HG02571 (cell line): Measurements from ENCODE around the gene HOMER1.

Source experiments
- ATAC-seq: cut with Tn5 transposase; IDR thresholded peaks from one replicate; pipeline ENCODE4 v1.9.1; 2021; ENCODE audit warnings: mild to moderate bottlenecking, moderate library complexity; ENCODE audit not compliant: unreplicated experiment

The HOMER1 gene

DNA sequence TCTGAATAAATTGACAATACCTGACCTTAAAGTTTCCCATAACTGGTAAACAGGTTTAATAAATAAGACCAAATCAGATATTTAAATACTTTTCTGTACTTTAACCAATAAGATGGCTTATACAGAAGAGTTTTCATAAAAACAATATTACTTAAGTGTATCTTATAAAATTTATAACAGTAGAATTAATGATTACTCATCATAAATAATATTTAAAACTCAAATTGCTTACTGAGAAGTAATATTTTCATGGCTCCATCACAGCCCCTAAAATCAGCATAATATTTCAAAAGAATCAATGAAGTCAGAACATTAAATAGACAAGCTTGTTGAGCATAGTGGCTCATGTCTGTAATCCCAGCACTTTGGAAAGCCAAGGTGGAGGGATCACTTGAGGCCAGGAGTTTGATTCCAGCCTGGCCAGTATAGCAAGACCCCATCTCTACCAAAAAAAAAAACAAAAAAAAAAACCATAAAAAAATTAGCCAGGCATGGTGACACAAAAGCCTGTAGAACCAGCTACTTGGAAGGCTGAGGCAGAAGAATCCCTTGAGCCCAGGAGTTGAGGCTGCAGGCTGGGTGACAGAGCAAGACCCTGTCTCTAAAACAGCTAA is 23.5 kb downstream of the HOMER1 start:
- ATAC-seq: no peak

- no peak for ATAC-seq
Observed at GRCh38 chr5:79489773-79490172, 24.2 kb downstream of the HOMER1 start.

DNA sequence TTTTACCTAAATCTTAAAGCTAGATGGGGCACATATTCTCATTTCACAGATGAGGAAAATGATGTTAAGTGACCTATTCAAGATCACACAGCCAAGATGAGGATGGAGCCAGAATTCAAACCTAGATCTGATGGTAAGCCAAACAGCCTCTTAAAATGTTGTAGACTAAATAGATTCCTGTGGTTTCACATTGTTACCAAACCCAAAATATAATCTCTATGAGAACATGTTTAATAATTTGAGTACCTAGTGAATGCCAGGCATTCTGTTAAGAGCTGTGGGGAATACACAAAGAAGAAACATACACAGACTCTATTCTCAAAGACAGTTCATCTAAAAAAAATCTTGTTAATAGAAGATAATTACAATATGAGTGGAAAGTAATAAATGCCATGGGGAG is 25.2 kb downstream of the HOMER1 start:
- no peak for ATAC-seq

- ATAC-seq: no peak
Observed at GRCh38 chr5:79488058-79488457, 25.9 kb downstream of the HOMER1 start.

DNA sequence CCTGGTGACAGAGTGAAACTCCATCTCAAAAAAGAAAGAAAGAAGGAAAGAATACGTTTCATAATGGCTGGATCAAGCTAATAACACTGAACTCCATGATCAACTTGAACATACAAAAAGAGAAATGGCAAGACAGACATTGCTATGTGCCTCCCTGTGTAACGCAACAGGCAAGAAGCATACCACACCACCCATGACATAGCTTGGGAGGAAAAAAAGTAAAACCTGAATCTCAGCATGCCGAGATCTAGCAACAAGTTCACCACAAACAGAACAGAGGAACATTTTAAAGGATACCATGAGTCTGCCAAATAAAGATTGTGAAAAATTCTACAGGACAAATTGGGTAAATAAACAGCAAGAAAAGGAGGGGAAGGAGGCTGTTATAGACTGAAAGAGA is 26.7 kb downstream of the HOMER1 start:
- no peak for ATAC-seq

DNA sequence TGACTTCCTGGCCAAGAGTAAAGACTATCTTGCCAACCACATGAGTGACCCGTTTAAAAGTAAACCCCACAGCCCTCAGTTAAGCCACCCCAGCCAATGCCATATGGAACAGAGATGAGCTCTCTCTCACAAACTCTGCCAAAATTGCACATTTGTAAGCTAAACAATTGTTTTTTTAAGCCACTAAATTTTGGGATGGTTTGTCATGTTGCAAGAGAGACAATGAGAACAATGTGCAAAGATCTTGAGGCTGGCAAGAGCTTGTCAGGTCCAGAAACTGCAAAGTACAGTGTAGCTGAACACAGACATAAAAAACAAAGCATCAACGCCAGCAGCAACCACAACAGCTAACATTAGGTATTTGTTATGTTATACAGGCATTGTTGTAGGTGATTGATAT is 27.8 kb downstream of the HOMER1 start:
- ATAC-seq: no peak

GRCh38 chr5:79484731-79485130 is 29.2 kb downstream of the HOMER1 start:
- no peak for ATAC-seq

DNA sequence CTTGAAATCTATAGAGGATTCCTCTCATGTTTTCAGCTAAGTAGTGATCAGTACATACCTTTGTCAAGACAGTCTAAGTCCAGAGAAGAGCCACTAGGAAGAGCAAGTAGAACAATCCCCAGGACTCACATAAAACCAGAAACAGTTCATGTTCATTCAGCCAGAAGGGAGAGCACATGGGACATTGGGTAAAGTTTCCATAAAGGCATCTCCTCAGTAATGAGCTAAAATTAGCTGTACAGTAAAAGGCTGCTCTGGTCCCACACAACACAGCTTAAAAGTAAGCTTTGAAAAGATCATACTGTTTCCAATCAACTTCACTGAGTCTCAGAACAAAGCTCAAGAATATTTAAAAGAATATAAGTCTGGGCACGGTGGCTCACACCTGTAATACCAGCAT is 32.4 kb downstream of the HOMER1 start:
- no peak for ATAC-seq

- ATAC-seq: no peak
Observed at GRCh38 chr5:79480991-79481390, 32.9 kb downstream of the HOMER1 start.

- ATAC-seq: no peak
Observed at GRCh38 chr5:79475152-79475466, 38.8 kb downstream of the HOMER1 start.

DNA sequence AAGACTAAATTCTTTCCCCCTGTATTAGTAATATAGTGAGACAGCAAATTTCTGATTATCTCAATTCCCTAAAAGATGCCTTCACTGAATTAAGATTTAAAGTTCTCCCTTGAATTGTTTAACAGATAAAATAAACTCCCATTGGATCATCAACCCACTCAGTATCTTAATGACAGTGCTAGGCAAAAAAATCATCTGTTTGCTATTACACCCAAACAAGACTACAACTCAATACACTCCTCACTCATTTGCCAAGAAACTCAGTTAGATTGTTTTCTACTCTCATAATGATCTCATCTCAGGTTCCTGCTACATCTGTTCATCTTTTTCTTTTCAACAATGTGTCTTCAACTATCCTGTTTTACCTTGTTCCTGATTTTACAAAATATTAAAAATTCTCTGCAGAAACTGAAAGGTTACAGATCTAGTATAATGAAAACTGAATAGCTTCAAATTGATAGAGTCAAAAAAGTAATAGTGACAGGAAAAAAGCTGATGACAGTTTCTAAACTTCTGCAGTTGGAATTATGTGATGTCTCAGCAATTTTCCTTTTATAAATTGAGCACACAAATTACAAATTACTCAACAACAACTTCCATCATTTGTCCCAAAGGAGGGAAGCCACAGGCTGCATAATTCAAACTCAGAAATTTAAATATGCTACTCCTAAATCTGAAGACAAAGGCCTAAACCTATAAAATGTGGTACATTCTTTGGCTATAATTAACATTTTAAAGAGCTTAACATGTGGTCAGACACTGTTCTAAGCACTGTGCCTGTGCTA is 39.4 kb downstream of the HOMER1 start:
- no peak for ATAC-seq

DNA sequence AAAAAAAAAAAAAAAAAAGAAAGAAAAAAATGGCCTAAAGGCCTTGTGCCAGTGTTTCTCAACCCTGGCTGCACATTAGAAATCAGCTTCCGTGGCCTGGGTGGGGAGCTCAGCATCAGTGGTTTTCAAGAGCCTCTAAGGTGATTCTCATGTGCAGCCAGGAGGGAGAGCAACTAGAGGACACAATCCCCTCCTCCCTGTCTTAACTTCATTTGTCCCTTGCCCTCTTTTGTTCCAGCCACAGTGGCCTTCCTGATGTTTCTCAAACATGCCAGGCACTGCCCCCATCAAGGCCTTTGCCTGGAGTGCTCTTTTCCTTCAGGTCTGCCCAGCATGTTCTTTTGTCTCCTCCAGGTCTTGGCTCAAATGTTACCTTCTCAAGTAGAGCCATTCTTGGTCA is 42.4 kb downstream of the HOMER1 start:
- no peak for ATAC-seq

DNA sequence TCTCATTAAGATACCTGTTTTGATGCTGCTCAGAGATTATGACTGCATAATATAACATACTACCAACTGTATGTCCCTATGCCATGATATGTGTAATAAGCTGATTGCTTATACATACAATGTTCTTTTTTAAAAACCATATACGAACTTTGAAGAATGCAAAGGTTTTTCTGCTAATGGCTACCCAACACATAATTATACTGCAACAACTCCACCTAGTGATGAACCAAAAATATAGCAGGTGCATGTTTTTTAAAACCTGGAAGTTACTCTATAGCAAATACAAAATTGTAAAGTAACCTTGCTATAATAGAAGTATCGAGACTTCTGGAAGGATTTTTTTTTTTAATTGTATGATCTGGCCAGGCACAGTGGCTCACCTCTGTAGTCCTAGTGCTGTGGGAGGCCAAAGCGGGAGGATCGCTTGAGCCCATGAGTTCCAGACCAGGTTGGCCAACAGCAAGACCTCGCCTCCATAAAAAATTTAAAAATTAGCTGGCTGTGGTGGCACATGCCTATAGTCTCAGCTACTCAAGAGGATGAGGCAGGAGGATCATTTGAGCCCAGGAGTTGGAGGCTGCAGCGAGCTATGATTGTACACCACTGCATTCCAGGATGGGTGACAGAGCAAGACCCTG is 49.1 kb downstream of the HOMER1 start:
- ATAC-seq: no peak

DNA sequence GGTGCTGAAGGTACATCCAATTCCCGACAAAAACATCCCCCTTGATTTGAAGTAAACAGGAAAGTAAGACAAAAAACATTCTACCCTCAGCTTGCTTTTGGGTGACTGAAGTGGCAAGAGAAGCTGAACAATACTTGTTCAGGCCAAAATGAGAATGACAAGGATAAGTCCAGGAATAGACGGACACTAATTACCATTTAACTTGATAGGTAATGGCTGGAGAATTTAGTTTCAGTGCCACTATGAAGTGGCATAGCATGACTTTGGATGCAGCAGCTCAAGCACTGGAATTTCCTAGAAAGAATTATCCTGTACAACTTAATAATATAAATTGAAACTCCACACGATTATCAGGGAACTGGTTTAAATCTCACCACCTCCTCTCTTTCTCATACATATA is 49.7 kb downstream of the HOMER1 start:
- no peak for ATAC-seq

GRCh38 chr5:79459626-79460025 is 54.3 kb downstream of the HOMER1 start:
- no peak for ATAC-seq

DNA sequence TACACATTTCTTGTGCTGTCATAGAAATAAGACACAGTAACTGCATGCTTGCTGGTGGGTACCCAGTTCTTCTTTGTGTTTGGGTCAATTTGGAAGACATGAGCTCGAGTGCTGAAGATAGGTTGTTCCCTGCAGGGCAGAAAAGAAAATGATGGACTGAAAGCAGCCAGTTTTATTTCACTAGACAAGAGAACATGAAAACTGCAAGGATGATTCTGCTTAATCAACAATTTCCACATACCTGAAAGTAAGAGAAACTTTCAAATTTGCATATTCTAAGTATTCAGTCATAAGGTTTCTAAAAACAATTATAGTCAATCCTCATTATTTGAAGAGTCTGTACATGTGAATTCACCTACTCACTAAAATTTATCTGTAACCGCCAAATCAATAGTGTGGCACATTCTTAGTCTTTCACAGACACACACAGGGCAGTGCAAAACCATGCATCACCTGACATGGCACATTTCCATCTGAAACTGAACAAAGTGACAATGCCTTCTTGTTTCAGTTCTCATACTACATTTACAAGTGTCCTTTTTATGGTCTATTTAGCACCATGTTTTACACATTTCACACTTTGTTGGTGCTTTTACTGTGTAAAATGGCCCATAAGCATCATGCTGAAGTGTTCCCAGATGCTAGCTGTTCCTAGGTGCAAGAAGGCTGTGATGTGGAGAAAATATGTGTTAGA is 56.9 kb downstream of the HOMER1 start:
- no peak for ATAC-seq

GRCh38 chr5:79456400-79456799 is 57.5 kb downstream of the HOMER1 start:
- no peak for ATAC-seq

DNA sequence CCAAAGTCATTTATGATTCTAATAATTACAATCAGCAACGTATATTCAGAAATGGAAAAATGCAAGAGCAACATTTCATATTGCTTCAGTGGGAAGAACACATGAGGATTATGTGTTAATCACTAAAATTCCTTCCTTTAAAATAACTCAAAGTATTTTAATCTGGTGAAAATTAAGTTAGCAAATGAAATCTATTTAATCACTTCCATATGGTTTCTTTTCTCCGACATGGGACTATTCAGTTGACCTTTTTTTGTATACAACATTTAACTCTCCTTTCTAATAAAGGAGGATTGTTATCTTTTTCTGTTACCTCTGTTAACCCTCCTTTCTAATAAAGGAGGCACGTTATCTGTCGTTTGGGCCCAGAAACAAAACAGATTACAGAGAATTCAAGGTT is 59.9 kb downstream of the HOMER1 start:
- no peak for ATAC-seq

GRCh38 chr5:79448336-79448735 is 65.6 kb downstream of the HOMER1 start:
- ATAC-seq: no peak

DNA sequence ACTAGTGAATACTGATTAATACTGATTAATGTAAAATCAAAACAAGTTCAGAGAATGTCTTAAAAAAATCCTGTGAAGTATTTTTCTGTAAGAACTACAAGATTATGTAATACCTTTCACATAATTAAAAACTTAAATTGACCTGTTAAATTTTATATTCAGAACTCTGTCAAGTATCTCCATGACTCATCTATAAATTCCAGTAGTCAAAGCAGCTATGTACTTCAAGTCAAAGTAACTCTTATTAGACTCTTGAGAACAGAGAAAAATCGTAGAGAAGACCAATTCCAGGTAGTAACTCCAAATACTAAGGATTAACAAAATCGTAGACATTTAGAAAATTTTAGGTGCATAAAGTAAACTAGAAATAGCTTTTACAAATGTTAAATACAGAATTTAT is 77.1 kb downstream of the HOMER1 start:
- no peak for ATAC-seq

DNA sequence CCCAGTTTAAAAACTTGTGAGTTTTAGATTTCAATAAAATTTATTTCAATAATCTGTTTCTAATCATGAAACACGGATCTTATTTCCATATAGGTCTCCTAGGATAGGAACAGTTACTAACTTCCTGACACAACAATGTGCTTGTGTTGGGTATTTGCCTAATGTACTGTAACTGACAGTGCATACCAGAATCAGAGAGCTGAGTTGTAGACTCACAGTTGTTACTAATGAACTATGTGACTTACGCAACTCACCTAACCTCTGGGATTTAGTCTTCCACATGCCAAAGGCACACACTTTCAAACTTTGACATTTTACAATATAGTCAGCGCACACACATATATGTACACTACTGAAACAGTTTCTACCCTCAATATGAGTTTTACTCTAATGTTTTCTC is 77.7 kb downstream of the HOMER1 start:
- ATAC-seq: no peak

DNA sequence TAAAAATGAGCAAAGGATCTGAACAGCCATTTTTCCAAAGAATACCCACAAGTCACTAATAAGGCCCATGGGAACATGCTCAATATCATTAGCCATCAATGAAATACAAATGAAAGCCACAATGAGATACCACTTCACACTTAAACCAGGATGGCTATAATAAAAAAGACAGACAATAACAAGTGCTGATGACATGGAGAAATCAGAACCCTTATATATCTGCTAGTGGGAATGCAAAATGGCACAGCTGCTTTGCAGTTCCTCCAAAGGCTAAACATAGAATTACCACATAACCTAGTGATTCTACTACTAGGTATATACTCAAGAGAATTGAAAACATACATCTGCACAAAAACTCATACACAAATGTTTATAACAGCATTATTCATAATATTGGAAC is 83.7 kb downstream of the HOMER1 start:
- no peak for ATAC-seq
